AG09309 (cell line): Measurements from ENCODE around the gene DUSP22.
"Not testable (repeated sequence)": the region's sequence is repeated elsewhere in the genome, so short reads cannot be mapped to it uniquely, and the experiment has no call there.

Experiments used
- DNase-seq: peaks from one replicate; pipeline ENCODE4 v3.0.0-alpha.2; 2010; ENCODE audit warnings: low read depth
- H3K4me3 ChIP-seq: 2 replicates; pipeline ENCODE4 v1.5.1; 2011; ENCODE audit warnings: mild to moderate bottlenecking, low read depth, low read length, moderate library complexity; ENCODE audit not compliant: control insufficient read depth
- CTCF ChIP-seq: IDR thresholded peaks from 2 replicates; pipeline ENCODE4 v1.5.1; 2011; ENCODE audit warnings: mild to moderate bottlenecking, low read depth, low read length, inconsistent platforms; ENCODE audit not compliant: insufficient read depth, control insufficient read depth; ENCODE audit errors: missing control alignments

Gene DUSP22

GRCh38 chr6:322940-323729, 30.8 kb downstream of the DUSP22 start:
- no peak overlapping the region for H3K4me3 ChIP-seq
- no peak for DNase-seq
- no peak for TF ChIP-seq CTCF

- DNase-seq, result no peak
- no peak for TF ChIP-seq CTCF
- no peak overlapping the region for H3K4me3 ChIP-seq
Measured at GRCh38 chr6:323730-324088, 31.4 kb downstream of the DUSP22 start.

- DNase-seq, result no peak
- no peak overlapping the region for H3K4me3 ChIP-seq
- TF ChIP-seq CTCF, result no peak
Measured at GRCh38 chr6:324116-324728, 31.9 kb downstream of the DUSP22 start.

DNA sequence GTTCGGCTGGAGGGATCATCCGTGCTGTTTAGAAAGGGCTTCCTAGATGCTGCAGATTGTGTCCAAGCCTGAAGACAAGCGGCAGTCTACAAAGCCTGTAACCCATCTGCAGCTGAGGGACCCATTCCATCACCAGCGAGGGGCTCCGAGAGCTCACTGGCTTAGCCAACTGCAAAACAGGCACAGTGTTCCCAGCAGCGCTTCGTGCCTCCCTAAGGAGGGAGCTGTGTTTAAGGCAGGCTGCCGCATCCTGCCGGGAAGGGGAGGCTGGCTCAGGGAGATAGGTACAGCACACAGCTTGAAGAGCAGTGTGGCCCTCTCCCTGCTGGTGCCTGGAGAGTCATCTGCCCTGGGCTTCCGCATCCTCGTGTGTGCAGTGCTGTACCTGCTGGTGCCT, 32.4 kb downstream of the DUSP22 start:
- no peak for TF ChIP-seq CTCF
- H3K4me3 ChIP-seq, result no peak overlapping the region
- DNase-seq, result no peak

DNA sequence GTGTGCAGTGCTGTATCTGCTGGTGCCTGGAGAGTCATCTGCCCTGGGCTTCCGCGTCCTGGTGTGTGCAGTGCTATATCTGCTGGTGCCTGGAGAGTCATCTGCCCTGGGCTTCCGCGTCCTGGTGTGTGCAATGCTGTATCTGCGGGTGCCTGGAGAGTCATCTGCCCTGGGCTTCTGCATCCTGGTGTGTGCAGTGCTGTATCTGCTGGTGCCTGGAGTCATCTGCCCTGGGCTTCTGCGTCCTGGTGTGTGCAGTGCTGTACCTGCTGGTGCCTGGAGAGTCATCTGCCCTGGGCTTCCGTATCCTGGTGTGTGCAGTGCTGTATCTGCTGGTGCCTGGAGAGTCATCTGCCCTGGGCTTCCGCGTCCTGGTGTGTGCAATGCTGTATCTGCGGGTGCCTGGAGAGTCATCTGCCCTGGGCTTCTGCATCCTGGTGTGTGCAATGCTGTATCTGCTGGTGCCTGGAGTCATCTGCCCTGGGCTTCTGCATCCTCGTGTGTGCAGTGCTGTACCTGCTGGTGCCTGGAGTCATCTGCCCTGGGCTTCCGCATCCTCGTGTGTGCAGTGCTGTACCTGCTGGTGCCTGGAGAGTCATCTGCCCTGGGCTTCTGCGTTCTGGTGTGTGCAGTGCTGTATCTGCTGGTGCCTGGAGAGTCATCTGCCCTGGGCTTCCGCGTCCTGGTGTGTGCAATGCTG, 33.0 kb downstream of the DUSP22 start:
- DNase-seq, H3K4me3 ChIP-seq: not testable (repeated sequence)

DNA sequence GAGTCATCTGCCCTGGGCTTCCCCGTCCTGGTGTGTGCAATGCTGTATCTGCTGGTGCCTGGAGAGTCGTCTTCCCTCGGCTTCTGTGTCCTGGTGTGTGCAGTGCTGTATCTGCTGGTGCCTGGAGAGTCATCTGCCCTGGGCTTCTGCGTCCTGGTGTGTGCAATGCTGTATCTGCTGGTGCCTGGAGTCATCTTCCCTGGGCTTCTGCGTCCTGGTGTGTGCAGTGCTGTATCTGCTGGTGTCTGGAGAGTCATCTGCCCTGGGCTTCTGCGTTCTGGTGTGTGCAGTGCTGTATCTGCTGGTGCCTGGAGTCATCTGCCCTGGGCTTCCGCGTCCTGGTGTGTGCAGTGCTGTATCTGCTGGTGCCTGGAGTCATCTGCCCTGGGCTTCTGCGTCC, 33.8 kb downstream of the DUSP22 start:
- not testable (repeated sequence) for H3K4me3 ChIP-seq, DNase-seq

DNA sequence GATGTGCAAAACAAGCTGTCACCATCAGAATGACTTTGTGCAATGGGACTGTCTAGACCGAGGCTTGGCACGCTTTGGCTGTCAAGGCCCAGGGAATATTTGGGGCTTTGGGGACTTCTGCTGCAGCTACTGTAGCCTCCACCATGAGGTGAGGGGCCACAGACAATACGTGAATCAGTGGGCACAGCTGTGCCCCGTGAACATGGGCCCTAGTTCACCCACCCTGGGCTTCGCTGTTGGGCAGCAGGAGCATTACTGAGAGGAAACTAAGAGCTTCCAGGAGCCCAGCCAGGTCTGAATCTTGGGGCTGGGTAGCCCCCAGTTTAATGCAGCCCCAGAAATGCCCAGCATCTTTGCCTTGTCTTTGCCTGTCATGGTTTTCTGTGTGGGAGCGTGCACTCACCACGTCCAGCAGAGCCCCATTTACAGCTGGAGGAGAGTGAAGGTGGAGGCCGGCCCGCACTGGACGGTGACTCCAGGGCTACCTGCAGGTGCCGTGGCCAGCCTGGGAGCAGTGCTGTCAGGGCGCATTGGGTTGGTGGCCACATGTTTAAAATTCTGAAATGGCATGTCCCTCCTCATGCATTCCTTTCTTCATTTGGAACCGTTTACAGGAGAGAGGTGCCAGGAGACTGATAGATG, 34.7 kb downstream of the DUSP22 start:
- TF ChIP-seq CTCF, result no peak
- no peak for DNase-seq
- no peak overlapping the region for H3K4me3 ChIP-seq
